Suprapubic skin (tissue), 4 donors: Measurements from ENCODE around the gene UBE3D.

Source experiments
- EP300 ChIP-seq: sonication (generic); formaldehyde crosslinking; IDR thresholded peaks from one replicate; pipeline ENCODE4 v1.6.1; 2017; ENCODE audit warnings: antibody characterized with exemption
- POLR2A ChIP-seq, 2 donors: fragments of 450-650 bp; IDR thresholded peaks; one replicate each; pipeline ENCODE4 v1.6.1; 2017; ENCODE audit warnings: antibody characterized with exemption in 2 of 2, mild to moderate bottlenecking in 2 of 2, moderate library complexity in 2 of 2
- POLR2AphosphoS5 ChIP-seq, 3 donors: sonication (generic); formaldehyde crosslinking; IDR thresholded peaks; one replicate each; pipeline ENCODE4 v1.6.1; 2017; ENCODE audit warnings: antibody characterized with exemption in 3 of 3
- TF ChIP-seq, protein P1 (sequence below), 2 donors: fragments of 200-600 bp in 1 of 2; fragments of 450-650 bp in 1 of 2; sonication (generic) in 1 of 2; IDR thresholded peaks; one replicate each; pipeline ENCODE4 v1.5.1; 2016 to 2019; ENCODE audit warnings: antibody characterized with exemption in 2 of 2, mild to moderate bottlenecking in 1 of 2, moderate library complexity in 1 of 2

GRCh38 chr6:83069633-83070032 lies 4.0 kb upstream of the UBE3D start:
- TF ChIP-seq, protein P1, sequence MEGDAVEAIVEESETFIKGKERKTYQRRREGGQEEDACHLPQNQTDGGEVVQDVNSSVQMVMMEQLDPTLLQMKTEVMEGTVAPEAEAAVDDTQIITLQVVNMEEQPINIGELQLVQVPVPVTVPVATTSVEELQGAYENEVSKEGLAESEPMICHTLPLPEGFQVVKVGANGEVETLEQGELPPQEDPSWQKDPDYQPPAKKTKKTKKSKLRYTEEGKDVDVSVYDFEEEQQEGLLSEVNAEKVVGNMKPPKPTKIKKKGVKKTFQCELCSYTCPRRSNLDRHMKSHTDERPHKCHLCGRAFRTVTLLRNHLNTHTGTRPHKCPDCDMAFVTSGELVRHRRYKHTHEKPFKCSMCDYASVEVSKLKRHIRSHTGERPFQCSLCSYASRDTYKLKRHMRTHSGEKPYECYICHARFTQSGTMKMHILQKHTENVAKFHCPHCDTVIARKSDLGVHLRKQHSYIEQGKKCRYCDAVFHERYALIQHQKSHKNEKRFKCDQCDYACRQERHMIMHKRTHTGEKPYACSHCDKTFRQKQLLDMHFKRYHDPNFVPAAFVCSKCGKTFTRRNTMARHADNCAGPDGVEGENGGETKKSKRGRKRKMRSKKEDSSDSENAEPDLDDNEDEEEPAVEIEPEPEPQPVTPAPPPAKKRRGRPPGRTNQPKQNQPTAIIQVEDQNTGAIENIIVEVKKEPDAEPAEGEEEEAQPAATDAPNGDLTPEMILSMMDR (IDR thresholded peaks at IDR 0.05), result no peak
- TF ChIP-seq POLR2A (IDR thresholded peaks at IDR 0.05), result no peak
- no peak for TF ChIP-seq POLR2AphosphoS5 (IDR thresholded peaks at IDR 0.05)
- no peak for TF ChIP-seq EP300
